UCSD-AML1 (cell line): Measurements from ENCODE around the gene SLC35F2.
A peak's percentile ranks its signal among the peaks of the same experiment; 100 is the strongest.
"Not testable (repeated sequence)": the region's sequence is repeated elsewhere in the genome, so short reads cannot be mapped to it uniquely, and the experiment has no call there.

Experiments
- DNase-seq: peaks from one replicate; lab custom pipeline; 2025; ENCODE audit not compliant: unreplicated experiment; lab: John Stamatoyannopoulos, UW

Gene SLC35F2

GRCh38 chr11:107842412-107843100, 16.0 kb downstream of the SLC35F2 start:
- DNase-seq, result no peak

GRCh38 chr11:107840129-107840484, 18.5 kb downstream of the SLC35F2 start:
- peak; percentile 10 for DNase-seq

- no peak for DNase-seq
Observed at GRCh38 chr11:107836851-107837250, 21.7 kb downstream of the SLC35F2 start.

- DNase-seq, result no peak
Observed at GRCh38 chr11:107834995-107835394, 23.6 kb downstream of the SLC35F2 start.

GRCh38 chr11:107833926-107834325, 24.7 kb downstream of the SLC35F2 start:
- DNase-seq, result not testable (repeated sequence)

GRCh38 chr11:107830915-107831540, 27.6 kb downstream of the SLC35F2 start:
- DNase-seq, result no peak

- DNase-seq, result no peak
Observed at GRCh38 chr11:107827041-107827440, 31.5 kb downstream of the SLC35F2 start.

GRCh38 chr11:107825875-107826274, 32.7 kb downstream of the SLC35F2 start:
- DNase-seq, result no peak

GRCh38 chr11:107824668-107825369, 33.8 kb downstream of the SLC35F2 start:
- DNase-seq, result no peak

GRCh38 chr11:107821199-107821927, 37.2 kb downstream of the SLC35F2 start:
- peak; percentile 7 for DNase-seq

GRCh38 chr11:107819361-107820014, 39.1 kb downstream of the SLC35F2 start:
- DNase-seq, result no peak

- DNase-seq, result no peak
Observed at GRCh38 chr11:107818491-107818890, 40.1 kb downstream of the SLC35F2 start.

GRCh38 chr11:107816028-107816427, 42.6 kb downstream of the SLC35F2 start:
- DNase-seq, result no peak

GRCh38 chr11:107810875-107811274, 47.7 kb downstream of the SLC35F2 start:
- DNase-seq, result no peak

- DNase-seq, result no peak
Observed at GRCh38 chr11:107808521-107808920, 50.1 kb downstream of the SLC35F2 start.

GRCh38 chr11:107804971-107805370, 53.6 kb downstream of the SLC35F2 start:
- DNase-seq, result no peak

GRCh38 chr11:107804211-107804610, 54.4 kb downstream of the SLC35F2 start:
- no peak for DNase-seq

- no peak for DNase-seq
Observed at GRCh38 chr11:107801641-107802040, 56.9 kb downstream of the SLC35F2 start.

GRCh38 chr11:107799218-107799859, 59.2 kb downstream of the SLC35F2 start:
- DNase-seq, result peak; percentile 40

GRCh38 chr11:107792049-107792443, 66.5 kb downstream of the SLC35F2 start:
- DNase-seq, result no peak
